KMS-11 (cell line): ENCODE data around the gene OGDH.

Source experiments
- H2AFZ ChIP-seq: fragments of 200-600 bp; sonication (generic); 2 replicates; pipeline ENCODE4 v1.6.1; 2016; ENCODE audit warnings: antibody characterized with exemption, mixed run types, low read depth
- H3K27ac ChIP-seq: fragments of 200-600 bp; sonication (generic); 2 replicates; pipeline ENCODE4 v1.6.1; 2016; ENCODE audit warnings: mild to moderate bottlenecking, mixed run types
- H3K27me3 ChIP-seq: fragments of 200-600 bp; sonication (generic); 2 replicates; pipeline ENCODE4 v1.6.1; 2017; ENCODE audit warnings: mild to moderate bottlenecking, low read depth, mixed run types, moderate library complexity; ENCODE audit not compliant: insufficient read depth
- H3K36me3 ChIP-seq: fragments of 200-600 bp; sonication (generic); 2 replicates; pipeline ENCODE4 v1.6.1; 2017; ENCODE audit warnings: mild to moderate bottlenecking, mixed run types; ENCODE audit not compliant: insufficient read depth
- H3K4me1 ChIP-seq: fragments of 200-600 bp; sonication (generic); 2 replicates; pipeline ENCODE4 v1.6.1; 2016; ENCODE audit warnings: mild to moderate bottlenecking, low read depth, mixed run types; ENCODE audit not compliant: poor library complexity, severe bottlenecking
- H3K4me2 ChIP-seq: fragments of 200-600 bp; sonication (generic); 2 replicates; pipeline ENCODE4 v1.7.0; 2016; ENCODE audit warnings: mild to moderate bottlenecking, mixed run types
- H3K4me3 ChIP-seq: fragments of 200-600 bp; sonication (generic); IDR thresholded peaks from 2 replicates; pipeline ENCODE4 v1.6.1; 2017; ENCODE audit warnings: low read depth, low read length, mixed read lengths; ENCODE audit not compliant: insufficient read depth
- H3K79me2 ChIP-seq: fragments of 200-600 bp; sonication (generic); 2 replicates; pipeline ENCODE4 v1.6.1; 2016; ENCODE audit warnings: low read depth, mixed run types; ENCODE audit not compliant: insufficient read depth
- H3K9ac ChIP-seq: fragments of 200-600 bp; sonication (generic); 2 replicates; pipeline ENCODE4 v1.6.1; 2016; ENCODE audit warnings: mild to moderate bottlenecking, mixed run types
- H4K20me1 ChIP-seq: fragments of 200-600 bp; sonication (generic); 2 replicates; pipeline ENCODE4 v1.6.1; 2016; ENCODE audit warnings: mild to moderate bottlenecking, mixed run types; ENCODE audit not compliant: insufficient read depth
- CTCF ChIP-seq: fragments of 200-600 bp; sonication (generic); conservative IDR thresholded peaks from 2 replicates; pipeline ENCODE4 v1.6.1; 2017; ENCODE audit warnings: low read depth, mild to moderate bottlenecking, antibody characterized with exemption, low read length, moderate library complexity, mixed read lengths

Gene OGDH

GRCh38 chr7:44694766-44695165 is 88.3 kb downstream of the OGDH start:
- no peaks in the 10 kb centered on the region for H3K4me1 ChIP-seq
- peaks cover 6% of the 10 kb centered on the region; the same call in 1 of the 2 replicates for H3K36me3 ChIP-seq
- H2AFZ ChIP-seq = no peak overlapping the region
- H3K9ac ChIP-seq = no peak overlapping the region
- no peaks in the 10 kb centered on the region for H4K20me1 ChIP-seq
- H3K4me3 ChIP-seq = no peak overlapping the region
- TF ChIP-seq CTCF = no peak
- H3K79me2 ChIP-seq = no peaks in the 10 kb centered on the region
- H3K27ac ChIP-seq = no peak overlapping the region
- H3K4me2 ChIP-seq = no peak overlapping the region
- H3K27me3 ChIP-seq = no peaks in the 10 kb centered on the region

DNA sequence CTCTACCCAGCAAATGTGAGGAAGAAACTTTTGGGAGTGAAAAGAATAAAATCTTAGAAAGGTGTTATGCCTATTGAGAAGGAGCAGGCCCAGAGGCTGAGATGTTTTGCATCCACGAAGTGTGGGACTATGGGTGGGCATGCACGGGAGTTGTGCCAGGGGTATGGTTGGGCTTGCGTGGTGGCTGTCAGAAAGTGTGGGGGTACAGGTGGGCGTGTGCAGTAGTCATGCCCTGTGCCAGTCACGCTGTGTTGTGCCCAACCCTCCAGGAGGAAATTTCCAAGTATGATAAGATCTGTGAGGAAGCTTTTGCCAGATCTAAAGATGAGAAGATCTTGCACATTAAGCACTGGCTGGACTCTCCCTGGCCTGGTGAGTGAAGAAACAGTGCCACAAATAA is 89.3 kb downstream of the OGDH start:
- no peak for TF ChIP-seq CTCF
- Histone ChIP-seq H3K9ac (no peak overlapping the region), H3K79me2 (no peaks in the 10 kb centered on the region), H3K27me3 (no peaks in the 10 kb centered on the region), H4K20me1 (no peaks in the 10 kb centered on the region), H3K4me3 (no peak overlapping the region), H3K27ac (no peak overlapping the region), H3K4me2 (no peak overlapping the region), H2AFZ (no peak overlapping the region), H3K36me3 (peaks cover 6% of the 10 kb centered on the region; the same call in 1 of the 2 replicates), H3K4me1 (no peaks in the 10 kb centered on the region)

GRCh38 chr7:44696728-44697127 is 90.3 kb downstream of the OGDH start:
- no peak for TF ChIP-seq CTCF
- H4K20me1 ChIP-seq = no peaks in the 10 kb centered on the region
- H3K4me3 ChIP-seq = no peak overlapping the region
- H3K4me1 ChIP-seq = no peaks in the 10 kb centered on the region
- H3K79me2 ChIP-seq = no peaks in the 10 kb centered on the region
- H3K27me3 ChIP-seq = no peaks in the 10 kb centered on the region
- H2AFZ ChIP-seq = no peak overlapping the region
- no peak overlapping the region for H3K9ac ChIP-seq
- peaks cover 6% of the 10 kb centered on the region; the same call in 1 of the 2 replicates for H3K36me3 ChIP-seq
- no peak overlapping the region for H3K27ac ChIP-seq
- H3K4me2 ChIP-seq = no peak overlapping the region

- no peak overlapping the region for H3K9ac ChIP-seq
- no peaks in the 10 kb centered on the region for H4K20me1 ChIP-seq
- no peak overlapping the region for H3K4me3 ChIP-seq
- no peak overlapping the region for H2AFZ ChIP-seq
- TF ChIP-seq CTCF = no peak
- H3K79me2 ChIP-seq = no peaks in the 10 kb centered on the region
- no peaks in the 10 kb centered on the region for H3K4me1 ChIP-seq
- no peaks in the 10 kb centered on the region for H3K27me3 ChIP-seq
- no peak overlapping the region for H3K4me2 ChIP-seq
- H3K36me3 ChIP-seq = peaks cover 6% of the 10 kb centered on the region; the same call in 1 of the 2 replicates
- H3K27ac ChIP-seq = no peak overlapping the region
Observed at GRCh38 chr7:44697136-44698045, 91.0 kb downstream of the OGDH start.
